ENCODE data around the gene CABLES1. TPM values are rescaled to one million over a fixed set of nuclear protein-coding genes. Genes with fewer than 3 reads are reported as not detected.

Gene CABLES1
- polyA plus RNA-seq, 1 of the 3 experiments (the other 2 are of a cell fraction), result 2.2 TPM

GRCh38 chr18:23279931-23280330 is 144.6 kb downstream of the CABLES1 start:
- POLR2A ChIA-PET, result no interaction called here
- no peaks in the 10 kb centered on the region for H3K79me2 ChIP-seq (ENCODE audit: insufficient read depth)
- CTCF ChIA-PET, result interaction anchor here (1.2 to 1.4 kb wide), 3 partner anchors 99 to 148 kb away, joined by 3 read pairs; no protein-coding TSS in a partner anchor
- H3K9ac ChIP-seq, result no peak overlapping the region
- no peaks in the 10 kb centered on the region for H3K36me3 ChIP-seq (replicated peaks in 1 of 2; ENCODE audit: control insufficient read depth in 1 of 2, insufficient read depth in 2 of 2, low read length in 1 of 2)
- DNase-seq, result peak; percentile 35
- H4K20me1 ChIP-seq (ENCODE audit: insufficient read depth), result no peaks in the 10 kb centered on the region
- peaks cover 12 to 17% of the 10 kb centered on the region in 2 experiments; a peak in 2 of 4 replicates for H3K4me1 ChIP-seq (ENCODE audit: control insufficient read depth in 1 of 2, insufficient read depth in 2 of 2, low read depth in 1 of 2, low read length in 1 of 2)
- peaks cover 3% of the 10 kb centered on the region for H3F3A ChIP-seq (replicated peaks; ENCODE audit: insufficient read depth)
- H3K4me2 ChIP-seq, result no peak overlapping the region
- WGBS (ENCODE audit: low lambda C conversion rate), result 95% methylated on average over 4 of the region's 12 CpGs
- TF ChIP-seq JUND (IDR thresholded peaks at IDR 0.05) (no peak), MEF2A (IDR thresholded peaks at IDR 0.05; ENCODE audit: borderline replicate concordance, low read depth) (no peak), CHD2 (IDR thresholded peaks at IDR 0.05; ENCODE audit: low read length, partially characterized antibody) (no peak), MXI1 (IDR thresholded peaks at IDR 0.05; ENCODE audit: low read depth, low read length) (no peak), GATA2 (CRISPR knock-in tag; IDR thresholded peaks at IDR 0.05) (no peak), PBX3 (IDR thresholded peaks at IDR 0.05) (no peak), USF1 (IDR thresholded peaks at IDR 0.05; ENCODE audit: borderline replicate concordance, low read depth) (no peak), RXRA (IDR thresholded peaks at IDR 0.05; ENCODE audit: borderline replicate concordance, low read depth) (no peak), NRF1 (IDR thresholded peaks at IDR 0.05; ENCODE audit: low read depth, low read length) (no peak), SIN3A (IDR thresholded peaks at IDR 0.05; ENCODE audit: borderline replicate concordance, low read depth, low read length) (no peak), REST (IDR thresholded peaks at IDR 0.05; ENCODE audit: low read depth, low read length) (no peak), FOXM1 (IDR thresholded peaks at IDR 0.05; ENCODE audit: low read depth) (no peak), SMC3 (IDR thresholded peaks at IDR 0.05; ENCODE audit: low read depth, low read length) (no peak)
- no peak overlapping the region for H2AFZ ChIP-seq (ENCODE audit: low read depth)
- H3K27me3 ChIP-seq (ENCODE audit: insufficient read depth), result no peaks in the 10 kb centered on the region
- no peaks in the 10 kb centered on the region for H3K9me3 ChIP-seq
- no peak overlapping the region for H3K27ac ChIP-seq (ENCODE audit: low read depth in 2 of 2, low read length in 1 of 2)
- H3K4me3 ChIP-seq (ENCODE audit: low read depth in 2 of 2, low read length in 1 of 2), result no peak overlapping the region
- H3K9me2 ChIP-seq, result no peaks in the 10 kb centered on the region
